ENCODE measurements around the gene PCNX3.

PCNX3 gene

DNA sequence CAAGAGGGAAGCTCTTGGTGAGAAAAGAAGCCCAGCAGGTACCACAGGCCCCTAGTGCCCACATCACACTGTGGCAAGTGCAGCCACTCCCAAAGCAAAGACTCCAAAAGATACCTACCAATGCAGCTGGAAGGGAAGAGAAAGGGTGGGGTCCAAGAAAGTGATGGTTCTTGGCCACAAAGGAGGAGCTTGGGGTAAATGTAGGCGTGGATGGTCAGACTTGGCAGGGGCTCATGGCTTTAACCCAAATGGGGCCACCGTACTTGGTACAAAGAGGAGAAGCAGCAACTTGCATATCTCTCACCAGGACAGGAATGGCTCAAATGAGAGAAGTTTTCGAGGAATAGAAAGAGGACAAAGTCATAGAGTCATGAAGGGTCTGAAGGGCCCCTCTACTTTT lies 6.3 kb upstream of the PCNX3 start:
- no peak for DNase-seq (ENCODE audit: insufficient read length, low spot score)

GRCh38 chr11:65609665-65610064 lies 5.9 kb upstream of the PCNX3 start:
- TF ChIP-seq POU2F2 (IDR thresholded peaks at IDR 0.05; ENCODE audit: low read depth, low read length) (no peak), POLR2A (IDR thresholded peaks at IDR 0.05; ENCODE audit: low read depth, low read length) (no peak)
- DNase-seq (ENCODE audit: insufficient read length, low spot score): no peak
- no peak for FAIRE-seq

More for the DNA sequence above, 6.3 kb upstream of the PCNX3 start:
- TF ChIP-seq POLR2AphosphoS5 (IDR thresholded peaks at IDR 0.05; ENCODE audit: low read depth, low read length) (no peak), TAF1 (IDR thresholded peaks at IDR 0.05; ENCODE audit: low read depth, low read length) (no peak), PAX5 (IDR thresholded peaks at IDR 0.05; ENCODE audit: insufficient read depth, low read length, severe bottlenecking) (no peak), SPI1 (IDR thresholded peaks at IDR 0.05; ENCODE audit: low read depth, low read length) (no peak), POLR2A (IDR thresholded peaks at IDR 0.05; ENCODE audit: low read depth, low read length) (no peak), POU2F2 (IDR thresholded peaks at IDR 0.05; ENCODE audit: low read depth, low read length) (no peak)
- no peak for FAIRE-seq

DNA sequence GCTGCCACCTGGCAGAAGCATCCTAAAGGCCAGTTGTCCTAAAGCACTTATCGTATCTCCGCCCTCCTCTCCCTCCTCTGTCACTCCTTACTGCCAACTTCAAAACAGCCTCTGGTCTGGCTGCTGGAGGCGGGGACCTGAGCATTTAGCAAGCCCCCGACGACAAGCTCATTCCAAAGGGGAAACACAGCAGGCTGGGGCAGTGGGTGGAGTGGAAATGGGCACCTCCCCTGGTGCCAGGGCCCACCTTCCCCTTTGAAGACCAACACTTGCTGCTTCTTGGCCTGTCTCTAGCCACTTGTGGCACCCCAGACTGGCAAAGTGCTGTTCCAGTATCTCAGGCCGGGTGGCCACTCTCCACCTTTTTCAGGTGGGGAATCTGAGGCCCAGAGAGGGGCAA lies 5.2 kb upstream of the PCNX3 start:
- DNase-seq (ENCODE audit: insufficient read length, low spot score): no peak
- FAIRE-seq: no peak
- TF ChIP-seq PAX5 (IDR thresholded peaks at IDR 0.05; ENCODE audit: insufficient read depth, low read length, severe bottlenecking) (no peak), POLR2AphosphoS5 (IDR thresholded peaks at IDR 0.05; ENCODE audit: low read depth, low read length) (no peak), POU2F2 (IDR thresholded peaks at IDR 0.05; ENCODE audit: low read depth, low read length) (no peak), SPI1 (IDR thresholded peaks at IDR 0.05; ENCODE audit: low read depth, low read length) (no peak), POLR2A (IDR thresholded peaks at IDR 0.05; ENCODE audit: low read depth, low read length) (no peak), TAF1 (IDR thresholded peaks at IDR 0.05; ENCODE audit: low read depth, low read length) (no peak)

GRCh38 chr11:65611028-65611757 lies 4.4 kb upstream of the PCNX3 start:
- DNase-seq (ENCODE audit: insufficient read length, low spot score) (no peak), FAIRE-seq (no peak)
- TF ChIP-seq POLR2A (IDR thresholded peaks at IDR 0.05; ENCODE audit: low read depth, low read length): no peak
- no peak for TF ChIP-seq TAF1 (IDR thresholded peaks at IDR 0.05; ENCODE audit: low read depth, low read length)
- no peak for TF ChIP-seq POLR2AphosphoS5 (IDR thresholded peaks at IDR 0.05; ENCODE audit: low read depth, low read length)
- no peak for TF ChIP-seq SPI1 (IDR thresholded peaks at IDR 0.05; ENCODE audit: low read depth, low read length)

- TF ChIP-seq PAX5 (IDR thresholded peaks at IDR 0.05; ENCODE audit: insufficient read depth, low read length, severe bottlenecking): no peak
- TF ChIP-seq SPI1 (IDR thresholded peaks at IDR 0.05; ENCODE audit: low read depth, low read length): no peak
- TF ChIP-seq POLR2A (IDR thresholded peaks at IDR 0.05; ENCODE audit: low read depth, low read length): no peak
- no peak for FAIRE-seq
- no peak for DNase-seq (ENCODE audit: insufficient read length, low spot score)
Measured at GRCh38 chr11:65611758-65612603, 3.6 kb upstream of the PCNX3 start.

GRCh38 chr11:65612691-65613090 lies 2.9 kb upstream of the PCNX3 start:
- TF ChIP-seq PAX5 (IDR thresholded peaks at IDR 0.05; ENCODE audit: insufficient read depth, low read length, severe bottlenecking): no peak
- FAIRE-seq (no peak), DNase-seq (ENCODE audit: insufficient read length, low spot score) (no peak)

- TF ChIP-seq POU2F2 (IDR thresholded peaks at IDR 0.05; ENCODE audit: low read depth, low read length): no peak
- no peak for TF ChIP-seq TAF1 (IDR thresholded peaks at IDR 0.05; ENCODE audit: low read depth, low read length)
- no peak for TF ChIP-seq PAX5 (IDR thresholded peaks at IDR 0.05; ENCODE audit: insufficient read depth, low read length, severe bottlenecking)
- no peak for TF ChIP-seq POLR2AphosphoS5 (IDR thresholded peaks at IDR 0.05; ENCODE audit: low read depth, low read length)
- no peak for TF ChIP-seq POLR2A (IDR thresholded peaks at IDR 0.05; ENCODE audit: low read depth, low read length)
- no peak for TF ChIP-seq SPI1 (IDR thresholded peaks at IDR 0.05; ENCODE audit: low read depth, low read length)
Measured at GRCh38 chr11:65613091-65613928, 2.3 kb upstream of the PCNX3 start.

GRCh38 chr11:65615950-65616574 lies 486 bp downstream of the PCNX3 start:
- peak; percentile 90 for DNase-seq (ENCODE audit: insufficient read length, low spot score)
- TF ChIP-seq POU2F2 (IDR thresholded peaks at IDR 0.05; ENCODE audit: low read depth, low read length) (no peak), POLR2A (IDR thresholded peaks at IDR 0.05; ENCODE audit: low read depth, low read length) (no peak), PAX5 (IDR thresholded peaks at IDR 0.05; ENCODE audit: insufficient read depth, low read length, severe bottlenecking) (no peak), SPI1 (IDR thresholded peaks at IDR 0.05; ENCODE audit: low read depth, low read length) (no peak), TAF1 (IDR thresholded peaks at IDR 0.05; ENCODE audit: low read depth, low read length) (no peak; the same call in 1 of the 2 replicates), POLR2AphosphoS5 (IDR thresholded peaks at IDR 0.05; ENCODE audit: low read depth, low read length) (no peak)
- no peak for FAIRE-seq

More at GRCh38 chr11:65613091-65613928, 2.3 kb upstream of the PCNX3 start:
- DNase-seq (ENCODE audit: insufficient read length, low spot score): peak; percentile 60
- peak; percentile 45 for FAIRE-seq

DNA sequence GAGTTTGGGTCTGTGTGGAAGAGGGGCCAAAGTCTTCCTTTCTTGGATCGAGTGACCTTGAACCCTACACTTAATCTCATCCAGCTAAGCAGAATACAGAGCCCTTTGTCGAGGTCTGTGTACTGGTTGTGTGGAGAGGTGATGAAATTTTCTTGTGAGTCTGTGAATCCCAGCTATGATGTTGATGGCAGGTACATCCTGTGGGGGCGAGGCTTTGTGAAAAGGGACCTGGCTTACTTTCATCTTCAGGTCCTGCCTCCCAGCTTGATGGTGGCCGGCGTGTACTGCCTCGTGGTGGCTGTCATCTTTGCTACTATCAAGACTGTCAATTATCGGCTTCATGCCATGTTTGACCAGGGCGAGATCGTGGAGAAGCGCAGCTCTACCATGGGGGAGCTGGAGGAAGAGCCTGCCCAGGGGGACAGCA lies 1.0 kb downstream of the PCNX3 start:
- TF ChIP-seq POLR2A (IDR thresholded peaks at IDR 0.05; ENCODE audit: low read depth, low read length) (no peak), POLR2AphosphoS5 (IDR thresholded peaks at IDR 0.05; ENCODE audit: low read depth, low read length) (no peak), TAF1 (IDR thresholded peaks at IDR 0.05; ENCODE audit: low read depth, low read length) (no peak), PAX5 (IDR thresholded peaks at IDR 0.05; ENCODE audit: insufficient read depth, low read length, severe bottlenecking) (no peak), SPI1 (IDR thresholded peaks at IDR 0.05; ENCODE audit: low read depth, low read length) (no peak), POU2F2 (IDR thresholded peaks at IDR 0.05; ENCODE audit: low read depth, low read length) (no peak)
- FAIRE-seq (peak; percentile 75), DNase-seq (ENCODE audit: insufficient read length, low spot score) (no peak)
